GM21529 (cell line): ENCODE measurements around the gene HAVCR2.

Source experiments
- ATAC-seq: cut with Tn5 transposase; IDR thresholded peaks from one replicate; pipeline ENCODE4 v1.9.1; 2021; ENCODE audit not compliant: unreplicated experiment

Gene HAVCR2

DNA sequence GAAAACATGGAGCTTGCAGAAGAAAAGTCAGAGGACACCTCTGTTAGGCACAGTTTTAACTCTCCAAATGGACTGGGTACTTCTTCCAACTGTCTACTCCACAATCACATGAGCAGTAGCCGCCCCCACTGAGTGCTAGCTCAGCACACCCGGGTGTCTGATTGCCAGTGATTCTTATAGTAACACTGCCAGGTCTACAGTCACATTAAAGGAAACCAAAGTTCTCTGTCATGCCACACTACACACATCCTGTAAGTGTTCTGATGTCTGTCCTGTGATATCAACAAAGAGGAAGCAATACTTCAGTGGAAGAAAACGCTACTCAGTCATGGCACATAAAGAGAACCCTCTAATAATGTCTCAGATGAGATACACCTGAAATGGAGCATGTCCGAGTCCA is at the start of gene HAVCR2:
TSS of gene HAVCR2 (minus strand) at position 69 of the 400 bp plus-strand sequence. CDS start at position 8, 61 bp downstream.
- ATAC-seq = peak; percentile 87

- ATAC-seq = no peak
Observed at GRCh38 chr5:157157293-157157891, 48.5 kb upstream of the HAVCR2 start.

DNA sequence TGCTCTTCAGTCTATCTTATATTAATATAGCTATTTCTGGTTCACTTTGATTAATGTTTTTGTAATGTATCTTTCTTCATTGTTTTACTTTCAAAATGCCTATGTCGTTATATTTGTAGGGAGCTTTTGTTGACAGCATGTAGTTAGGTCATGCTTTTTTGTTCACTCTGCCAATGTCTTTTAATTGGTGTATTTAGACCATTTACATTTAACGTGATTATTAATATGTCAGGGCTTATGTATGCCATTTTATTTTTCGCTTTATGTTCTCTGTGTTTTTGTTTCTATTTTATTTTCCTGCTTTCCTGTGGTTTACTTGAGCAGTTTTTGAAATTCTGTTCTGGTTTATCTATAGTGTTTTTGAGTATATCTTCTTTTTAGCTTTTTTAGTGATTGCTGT is 46.5 kb upstream of the HAVCR2 start:
- ATAC-seq = no peak

DNA sequence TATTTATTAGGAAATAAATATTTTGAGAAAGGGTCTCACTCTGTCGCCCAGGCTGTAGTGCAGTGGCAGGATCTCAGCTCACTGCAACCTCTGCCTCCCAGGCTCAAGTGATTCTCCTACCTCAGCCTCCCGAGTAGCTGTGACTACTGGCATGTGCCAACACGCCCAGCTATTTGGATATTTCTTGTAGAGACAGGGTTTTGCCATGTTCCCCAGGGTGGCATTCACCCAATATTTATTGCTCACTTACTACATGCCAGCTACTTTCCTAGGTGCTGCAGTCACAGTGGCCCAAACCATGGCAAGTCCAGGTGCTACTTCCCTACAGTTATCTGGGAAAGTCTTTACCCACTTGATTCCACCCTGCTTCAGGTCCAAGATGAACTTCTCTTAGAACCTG is 42.2 kb upstream of the HAVCR2 start:
- no peak for ATAC-seq

GRCh38 chr5:157148734-157149615 is 40.1 kb upstream of the HAVCR2 start:
- ATAC-seq = peak; percentile 69

- peak; percentile 38 for ATAC-seq
Observed at GRCh38 chr5:157143127-157143971, 34.5 kb upstream of the HAVCR2 start.

DNA sequence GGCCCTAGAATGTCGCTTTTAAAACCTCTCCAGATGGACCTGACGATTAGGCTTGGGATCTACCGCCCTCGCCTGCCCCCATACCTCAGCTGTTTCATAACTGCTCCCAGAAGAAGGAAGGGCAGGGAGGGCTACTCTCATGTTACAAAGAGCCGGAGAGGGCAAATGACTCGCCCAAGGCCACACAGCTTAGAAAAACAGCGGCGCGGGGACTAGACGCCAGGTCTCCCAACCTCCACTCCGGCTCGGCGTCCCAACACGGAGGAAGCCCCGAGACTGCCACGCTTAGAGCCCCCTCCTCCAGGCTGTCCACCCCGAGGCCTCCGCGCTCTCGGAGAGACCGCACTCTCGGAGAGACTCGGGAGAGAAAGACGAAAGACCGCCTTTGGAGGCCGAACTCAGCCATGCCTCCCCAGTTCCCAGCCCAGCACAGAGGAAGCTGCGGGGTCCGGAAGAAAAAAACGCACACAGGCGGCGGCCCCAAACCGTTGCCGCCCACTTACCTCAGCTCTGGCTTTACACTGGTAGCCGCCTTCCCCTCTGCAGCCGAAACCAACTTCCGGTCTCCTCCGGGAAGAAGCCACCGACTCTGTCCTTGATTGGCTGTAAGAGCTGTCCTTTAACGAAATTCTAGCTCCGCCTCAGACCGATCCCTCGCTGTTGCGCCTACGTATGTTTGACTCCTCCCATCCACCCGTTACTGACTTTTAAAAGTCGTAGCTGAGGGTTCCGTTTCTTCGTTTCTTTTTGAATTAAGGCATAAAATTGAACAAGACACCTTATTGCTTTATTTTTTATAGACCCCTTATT is 33.7 kb upstream of the HAVCR2 start, which contains the start of gene MED7:
TSS of gene MED7 (minus strand) at position 549 of the 810 bp plus-strand sequence. CDS start 3,434 bp downstream, outside the sequence.
- ATAC-seq = peak; percentile 100

DNA sequence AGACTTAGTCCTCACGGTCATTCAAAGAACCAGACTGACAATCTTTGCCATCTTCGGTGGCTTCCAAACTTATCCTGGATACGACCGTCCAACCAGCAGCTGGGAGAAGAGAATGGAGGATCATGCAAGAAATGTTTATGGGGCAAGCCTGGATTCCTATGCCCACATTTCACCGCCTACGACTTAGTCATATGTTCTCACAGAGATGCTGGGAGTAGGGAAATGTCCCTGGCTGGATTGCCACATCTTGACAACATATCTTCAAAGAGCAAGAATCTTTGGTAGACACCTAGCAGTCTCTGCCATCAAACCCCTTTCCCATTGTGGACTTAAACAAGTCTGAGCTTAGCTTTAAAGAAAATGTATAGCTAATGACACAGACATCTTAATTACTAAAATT is 28.8 kb upstream of the HAVCR2 start:
- ATAC-seq = no peak

- ATAC-seq = no peak
Observed at GRCh38 chr5:157132281-157132612, 23.4 kb upstream of the HAVCR2 start.

DNA sequence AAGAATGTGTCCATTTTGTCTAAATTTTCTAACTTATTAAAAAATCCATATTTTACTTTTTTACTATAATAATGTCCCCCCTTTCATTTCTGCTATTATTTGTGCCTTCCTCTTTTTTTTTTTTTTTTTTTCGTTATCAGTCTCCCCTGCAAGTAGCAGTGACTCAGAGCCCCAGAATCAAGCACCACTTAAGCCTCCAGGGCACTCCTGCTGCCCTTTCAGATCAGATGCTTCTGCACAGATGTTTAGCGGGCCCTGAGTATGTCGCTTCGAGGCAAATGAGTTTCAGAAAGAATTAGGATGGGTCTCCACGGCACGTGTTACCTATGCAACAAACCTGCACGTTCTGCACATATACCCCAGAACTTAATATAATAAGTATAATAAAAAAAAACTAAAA is 22.1 kb upstream of the HAVCR2 start:
- ATAC-seq = no peak

GRCh38 chr5:157121709-157122108 is 12.9 kb upstream of the HAVCR2 start:
- no peak for ATAC-seq

DNA sequence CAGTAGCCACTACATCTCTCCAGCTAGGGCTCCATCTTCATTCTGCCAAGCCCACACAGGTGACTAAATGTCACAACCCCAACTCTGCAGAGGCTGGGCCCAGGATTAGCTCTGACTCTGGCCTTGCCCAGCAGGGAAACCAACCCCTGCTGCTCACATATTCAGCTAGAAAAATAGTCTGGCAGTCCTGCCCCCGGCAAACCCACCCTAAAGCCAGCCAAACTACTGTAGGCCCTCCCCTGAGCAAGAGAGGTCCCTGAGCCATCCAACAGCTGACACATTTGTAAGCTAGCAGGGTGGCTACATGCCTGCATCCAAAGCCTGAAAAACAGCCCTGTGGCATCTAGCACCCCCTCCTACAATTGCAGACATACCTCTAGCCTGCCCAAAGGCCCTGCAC is 11.3 kb upstream of the HAVCR2 start:
- ATAC-seq = no peak

- peak; percentile 74 for ATAC-seq
Observed at GRCh38 chr5:157116483-157116954, 7.7 kb upstream of the HAVCR2 start.

DNA sequence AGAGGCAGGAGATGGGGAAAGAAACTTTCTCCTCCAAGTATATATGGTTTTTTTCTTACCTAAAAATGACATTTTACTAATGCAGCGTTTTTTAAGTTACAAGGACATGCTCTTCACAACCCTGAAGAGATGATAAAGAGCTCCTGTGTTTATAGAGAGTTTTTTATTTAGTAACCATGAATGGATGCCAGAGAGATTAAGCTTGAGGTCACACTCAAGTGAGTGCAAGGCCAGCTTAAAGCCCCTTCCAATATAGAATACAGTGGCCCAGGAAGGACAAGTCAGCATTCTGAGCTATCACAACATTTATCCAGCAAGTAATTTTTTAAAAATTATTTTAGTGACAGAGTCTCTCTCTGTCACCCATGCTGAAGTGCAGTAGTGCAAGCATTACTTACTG is 6.7 kb upstream of the HAVCR2 start:
- no peak for ATAC-seq

DNA sequence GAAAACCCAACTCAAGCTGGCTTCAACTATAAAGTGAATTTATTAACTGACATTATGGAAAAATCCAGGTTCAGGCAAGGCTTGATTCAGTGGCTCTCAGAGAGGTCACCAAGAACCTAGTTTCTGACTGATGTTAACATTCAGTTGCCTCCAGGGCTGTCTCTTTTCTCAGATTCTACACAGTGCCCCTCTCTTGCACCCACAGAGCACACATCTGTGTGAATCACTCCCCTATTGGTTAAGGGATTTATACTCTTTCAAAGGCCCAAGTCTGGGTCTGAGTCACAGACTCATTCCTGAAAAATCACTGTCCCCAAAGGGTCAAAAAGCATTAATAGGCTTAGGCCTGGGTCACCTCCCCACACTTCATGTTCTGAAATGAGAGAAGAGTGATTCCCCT is 6.2 kb upstream of the HAVCR2 start:
- no peak for ATAC-seq

DNA sequence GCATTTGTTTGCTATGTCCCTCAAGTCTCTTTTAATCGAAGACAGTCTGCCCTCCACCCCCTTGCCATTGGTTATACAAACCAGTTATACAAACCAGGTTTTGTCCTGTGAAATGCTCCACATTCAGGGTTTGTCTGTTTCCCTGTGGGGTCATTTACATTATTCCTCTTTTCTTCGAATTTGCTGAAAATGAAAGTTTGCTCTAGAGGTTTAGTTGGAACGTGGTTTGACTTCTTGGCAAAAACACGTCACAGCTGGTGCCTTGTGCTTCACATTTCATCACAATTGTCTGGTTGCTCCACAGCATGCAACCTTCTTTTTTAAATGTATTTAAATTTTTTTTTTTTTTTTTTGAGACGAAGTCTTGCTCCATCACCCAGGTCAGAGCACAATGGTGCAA is 4.2 kb upstream of the HAVCR2 start:
- ATAC-seq = no peak

DNA sequence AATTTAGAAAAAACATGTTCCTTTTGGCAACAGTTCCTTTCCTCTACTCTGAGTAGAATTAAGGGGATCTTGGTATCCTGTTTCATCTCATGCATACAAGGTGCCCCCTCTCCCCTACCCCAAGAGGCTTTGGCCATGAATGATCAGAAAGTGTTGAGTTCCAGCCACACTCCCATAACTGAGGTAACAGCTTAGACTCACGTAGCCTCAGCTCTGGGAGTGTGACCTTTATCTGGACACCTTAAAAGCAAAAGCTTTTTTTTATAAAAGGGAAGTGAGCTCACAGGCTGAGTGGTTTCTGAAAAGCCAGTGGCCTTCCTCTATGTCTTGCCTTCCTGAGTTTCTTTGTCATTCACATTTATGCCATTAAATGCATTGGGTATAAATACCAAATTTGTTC is 900 bp upstream of the HAVCR2 start:
- peak; percentile 77 for ATAC-seq

DNA sequence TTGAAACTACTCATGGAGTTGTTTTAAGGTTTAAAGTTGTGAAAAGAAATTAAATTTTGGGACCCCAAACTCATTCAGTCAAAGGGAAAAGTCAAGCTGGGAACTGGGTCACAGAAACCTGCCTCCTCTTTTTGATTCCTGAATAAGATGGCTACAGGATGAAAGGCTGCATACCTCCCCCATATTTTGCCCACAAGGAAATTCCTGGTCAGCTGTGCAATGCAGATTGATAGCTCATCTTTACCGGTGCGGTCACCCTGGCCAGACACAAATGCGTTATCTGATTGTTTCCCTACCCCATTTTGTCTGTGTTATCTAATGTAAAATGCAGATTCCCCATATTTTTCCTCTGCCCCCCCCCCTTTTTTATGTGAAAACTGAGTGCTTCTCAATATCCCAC is 1.3 kb downstream of the HAVCR2 start:
- no peak for ATAC-seq

- no peak for ATAC-seq
Observed at GRCh38 chr5:157106630-157107461, 2.0 kb downstream of the HAVCR2 start.
